ENCODE results near the gene VPS35L. TPM values are rescaled to one million over a fixed set of nuclear protein-coding genes. Genes with fewer than 3 reads are reported as not detected.
A peak's percentile ranks its signal among the peaks of the same experiment; 100 is the strongest.

The VPS35L gene
- polyA plus RNA-seq, 4 donors = 15.1 to 53.4 (median 27.2) TPM

DNA sequence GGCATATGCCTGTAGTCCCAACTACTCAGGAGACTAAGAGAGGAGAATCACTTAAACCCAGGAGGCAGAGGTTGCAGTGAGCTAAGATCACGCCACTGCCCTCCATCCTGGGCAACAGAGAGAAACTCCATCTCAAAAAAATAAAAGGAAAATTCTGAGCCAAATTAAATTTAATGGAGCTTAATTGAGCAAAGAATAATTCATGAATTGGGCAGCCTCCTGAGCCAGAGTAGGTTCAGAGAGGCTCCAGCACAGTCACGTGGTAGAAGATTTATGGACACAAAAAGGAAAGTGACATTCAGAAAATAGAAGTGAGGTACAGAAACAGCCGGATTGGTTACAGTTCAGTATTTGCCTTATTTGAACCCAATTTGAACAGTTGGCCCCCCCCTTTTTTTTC is 10.9 kb downstream of the VPS35L start:
- peaks cover 0 to 16% of the 10 kb centered on the region in 2 donors for H3K9me3 ChIP-seq (ENCODE audit: control insufficient read depth in 2 of 2, insufficient read depth in 1 of 2, low read depth in 1 of 2, low read length in 1 of 2)
- no peak overlapping the region for H3K4me3 ChIP-seq (ENCODE audit: low read depth in 1 of 3, low read length in 3 of 3)
- FAIRE-seq = no peak
- WGBS, 3 donors = 94 to 99% (median 97%) methylated on average over 3 of the region's 3 CpGs
- no peak overlapping the region for H3K27ac ChIP-seq (ENCODE audit: low read depth in 1 of 3, low read length in 2 of 3)
- no peaks in the 10 kb centered on the region for H3K27me3 ChIP-seq (ENCODE audit: control insufficient read depth in 3 of 3, insufficient read depth in 3 of 3, low read length in 3 of 3)
- H3K4me1 ChIP-seq (ENCODE audit: control insufficient read depth in 3 of 3, insufficient read depth in 2 of 3, low read depth in 1 of 3, low read length in 2 of 3) = no peaks in the 10 kb centered on the region
- DNase-seq = no peak
- peaks cover 11 to 44% (median 16%) of the 10 kb centered on the region in 3 donors for H3K36me3 ChIP-seq (ENCODE audit: control insufficient read depth in 3 of 3, insufficient read depth in 2 of 3, low read depth in 1 of 3, low read length in 3 of 3)

DNA sequence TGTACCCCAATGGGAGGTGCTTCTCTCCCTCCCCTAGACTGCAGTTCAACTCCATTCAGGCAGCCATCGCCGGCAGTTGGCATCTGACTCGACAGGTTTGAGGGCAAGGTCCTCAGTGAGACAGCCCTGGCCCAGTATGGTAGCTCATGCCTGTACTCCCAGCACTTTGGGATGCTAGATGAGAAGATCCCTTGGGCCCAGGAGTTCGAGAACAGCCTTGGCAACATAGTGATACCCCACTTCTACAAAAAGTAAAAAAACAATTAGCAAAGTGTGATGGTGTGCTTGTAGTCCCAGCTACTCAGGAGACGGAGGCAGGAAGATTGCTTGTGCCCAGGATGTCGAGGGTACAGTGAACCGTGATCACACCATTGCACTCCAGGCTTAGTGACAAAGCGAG is 12.1 kb downstream of the VPS35L start:
- Histone ChIP-seq H3K4me3 (ENCODE audit: low read depth in 1 of 3, low read length in 3 of 3) (no peak overlapping the region), H3K27me3 (ENCODE audit: control insufficient read depth in 3 of 3, insufficient read depth in 3 of 3, low read length in 3 of 3) (no peaks in the 10 kb centered on the region), H3K4me1 (ENCODE audit: control insufficient read depth in 3 of 3, insufficient read depth in 2 of 3, low read depth in 1 of 3, low read length in 2 of 3) (no peaks in the 10 kb centered on the region), H3K9me3 (ENCODE audit: control insufficient read depth in 2 of 2, insufficient read depth in 1 of 2, low read depth in 1 of 2, low read length in 1 of 2) (peaks cover 0 to 11% of the 10 kb centered on the region in 2 donors), H3K27ac (ENCODE audit: low read depth in 1 of 3, low read length in 2 of 3) (no peak overlapping the region), H3K36me3 (ENCODE audit: control insufficient read depth in 3 of 3, insufficient read depth in 2 of 3, low read depth in 1 of 3, low read length in 3 of 3) (peaks cover 13 to 55% (median 16%) of the 10 kb centered on the region in 3 donors)
- WGBS, 3 donors = 75 to 85% (median 83%) methylated on average over 8 of the region's 8 CpGs
- DNase-seq (no peak), FAIRE-seq (no peak)

DNA sequence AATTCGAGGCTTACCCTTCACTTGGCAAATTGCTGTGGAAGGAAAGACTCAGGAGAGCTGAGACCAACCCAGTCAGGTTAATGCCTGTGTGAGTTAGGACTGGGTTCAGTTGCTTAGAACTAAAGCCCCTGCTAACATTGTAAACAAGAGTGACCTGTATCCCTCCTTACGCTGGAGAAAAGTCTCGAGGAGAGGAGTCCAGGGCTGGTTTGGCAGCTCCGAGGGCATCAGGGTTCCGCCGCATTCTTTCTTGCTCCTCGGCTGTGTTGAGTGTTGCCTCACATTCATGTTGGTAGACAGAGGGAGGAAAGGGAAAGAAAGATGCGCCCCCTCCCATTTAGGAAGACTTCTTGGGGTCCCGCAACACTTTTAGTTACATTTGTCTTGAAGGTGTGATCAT is 18.5 kb downstream of the VPS35L start:
- no peak overlapping the region for H3K27ac ChIP-seq (ENCODE audit: low read depth in 1 of 3, low read length in 2 of 3)
- no peaks in the 10 kb centered on the region for H3K27me3 ChIP-seq (ENCODE audit: control insufficient read depth in 3 of 3, insufficient read depth in 3 of 3, low read length in 3 of 3)
- H3K36me3 ChIP-seq (ENCODE audit: control insufficient read depth in 3 of 3, insufficient read depth in 2 of 3, low read depth in 1 of 3, low read length in 3 of 3) = peaks cover 21 to 75% (median 28%) of the 10 kb centered on the region in 3 donors
- no peak overlapping the region for H3K4me3 ChIP-seq (ENCODE audit: low read depth in 1 of 3, low read length in 3 of 3)
- WGBS, 3 donors = 98 to 99% (median 99%) methylated on average over 9 of the region's 9 CpGs
- DNase-seq (no peak), FAIRE-seq (no peak)
- no peaks in the 10 kb centered on the region for H3K4me1 ChIP-seq (ENCODE audit: control insufficient read depth in 3 of 3, insufficient read depth in 2 of 3, low read depth in 1 of 3, low read length in 2 of 3)
- no peaks in the 10 kb centered on the region for H3K9me3 ChIP-seq (ENCODE audit: control insufficient read depth in 2 of 2, insufficient read depth in 1 of 2, low read depth in 1 of 2, low read length in 1 of 2)

DNA sequence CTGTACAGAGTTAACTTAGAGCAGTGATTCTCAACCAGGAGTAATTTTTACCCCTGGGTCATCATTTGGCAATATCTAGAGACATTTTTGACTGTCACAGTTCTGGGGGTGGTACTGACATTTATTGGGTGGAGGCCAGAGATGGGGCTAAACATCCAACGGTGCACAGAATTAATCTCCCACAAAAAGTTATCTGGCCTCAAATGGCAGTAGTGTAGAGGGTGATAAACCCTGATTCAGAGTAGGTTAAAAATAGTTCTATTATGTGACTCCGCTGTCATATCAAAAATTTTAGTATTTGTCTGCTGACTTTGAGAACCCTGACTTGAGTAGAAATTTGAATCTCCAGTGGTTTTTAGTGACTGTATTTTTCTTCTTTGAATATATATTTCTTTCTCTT is 19.1 kb downstream of the VPS35L start:
- no peaks in the 10 kb centered on the region for H3K27me3 ChIP-seq (ENCODE audit: control insufficient read depth in 3 of 3, insufficient read depth in 3 of 3, low read length in 3 of 3)

DNA sequence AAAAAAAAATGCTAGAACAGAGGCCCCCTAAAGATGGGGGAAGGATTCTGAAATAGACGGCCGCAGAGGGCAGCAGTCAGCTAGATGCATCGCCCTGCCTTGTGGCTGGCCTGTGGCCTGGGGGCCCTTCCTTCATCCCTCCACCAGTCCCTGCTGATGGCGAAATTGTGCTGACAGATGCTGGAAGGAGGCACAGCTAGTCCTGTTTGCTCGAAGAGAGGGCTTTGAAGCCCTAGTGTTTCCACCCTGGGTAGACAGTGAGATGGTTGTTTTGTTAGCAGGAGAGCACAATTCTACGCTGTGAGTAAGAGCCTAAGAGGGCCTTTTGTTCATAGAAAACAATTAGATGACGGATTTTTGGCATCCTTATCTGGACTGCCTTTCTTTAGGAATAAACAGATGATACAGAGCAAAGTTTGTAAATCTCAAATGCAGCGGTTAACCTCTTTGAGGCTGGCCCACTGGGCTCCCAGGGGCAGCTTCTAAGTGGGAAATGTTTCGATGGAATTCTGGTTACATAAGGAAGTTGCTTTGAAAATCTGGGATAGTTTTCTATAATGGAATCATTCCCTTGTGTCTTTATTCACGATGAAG is 23.0 kb downstream of the VPS35L start:
- Histone ChIP-seq H3K36me3 (ENCODE audit: control insufficient read depth in 3 of 3, insufficient read depth in 2 of 3, low read depth in 1 of 3, low read length in 3 of 3) (peaks cover 29 to 69% (median 30%) of the 10 kb centered on the region in 3 donors), H3K9me3 (ENCODE audit: control insufficient read depth in 2 of 2, insufficient read depth in 1 of 2, low read depth in 1 of 2, low read length in 1 of 2) (peaks cover 0 to 10% of the 10 kb centered on the region in 2 donors), H3K4me1 (ENCODE audit: control insufficient read depth in 3 of 3, insufficient read depth in 2 of 3, low read depth in 1 of 3, low read length in 2 of 3) (no peaks in the 10 kb centered on the region), H3K27ac (ENCODE audit: low read depth in 1 of 3, low read length in 2 of 3) (peak overlapping the region in 2 of 3 donors; percentile 5 to 33), H3K27me3 (ENCODE audit: control insufficient read depth in 3 of 3, insufficient read depth in 3 of 3, low read length in 3 of 3) (no peaks in the 10 kb centered on the region), H3K4me3 (ENCODE audit: low read depth in 1 of 3, low read length in 3 of 3) (no peak overlapping the region)
- FAIRE-seq (no peak), DNase-seq (no peak)
- 77 to 96% (median 95%) methylated on average over 10 of the region's 10 CpGs for WGBS, 3 donors

More for the DNA sequence above, 19.1 kb downstream of the VPS35L start:
- FAIRE-seq (no peak), DNase-seq (no peak)
- H3K36me3 ChIP-seq (ENCODE audit: control insufficient read depth in 3 of 3, insufficient read depth in 2 of 3, low read depth in 1 of 3, low read length in 3 of 3) = peaks cover 22 to 76% (median 27%) of the 10 kb centered on the region in 3 donors
- no peaks in the 10 kb centered on the region for H3K9me3 ChIP-seq (ENCODE audit: control insufficient read depth in 2 of 2, insufficient read depth in 1 of 2, low read depth in 1 of 2, low read length in 1 of 2)
- H3K27ac ChIP-seq (ENCODE audit: low read depth in 1 of 3, low read length in 2 of 3) = no peak overlapping the region
- WGBS, 3 donors = 69 to 84% (median 84%) methylated on average over 2 of the region's 2 CpGs
- H3K4me3 ChIP-seq (ENCODE audit: low read depth in 1 of 3, low read length in 3 of 3) = no peak overlapping the region
- no peaks in the 10 kb centered on the region for H3K4me1 ChIP-seq (ENCODE audit: control insufficient read depth in 3 of 3, insufficient read depth in 2 of 3, low read depth in 1 of 3, low read length in 2 of 3)

DNA sequence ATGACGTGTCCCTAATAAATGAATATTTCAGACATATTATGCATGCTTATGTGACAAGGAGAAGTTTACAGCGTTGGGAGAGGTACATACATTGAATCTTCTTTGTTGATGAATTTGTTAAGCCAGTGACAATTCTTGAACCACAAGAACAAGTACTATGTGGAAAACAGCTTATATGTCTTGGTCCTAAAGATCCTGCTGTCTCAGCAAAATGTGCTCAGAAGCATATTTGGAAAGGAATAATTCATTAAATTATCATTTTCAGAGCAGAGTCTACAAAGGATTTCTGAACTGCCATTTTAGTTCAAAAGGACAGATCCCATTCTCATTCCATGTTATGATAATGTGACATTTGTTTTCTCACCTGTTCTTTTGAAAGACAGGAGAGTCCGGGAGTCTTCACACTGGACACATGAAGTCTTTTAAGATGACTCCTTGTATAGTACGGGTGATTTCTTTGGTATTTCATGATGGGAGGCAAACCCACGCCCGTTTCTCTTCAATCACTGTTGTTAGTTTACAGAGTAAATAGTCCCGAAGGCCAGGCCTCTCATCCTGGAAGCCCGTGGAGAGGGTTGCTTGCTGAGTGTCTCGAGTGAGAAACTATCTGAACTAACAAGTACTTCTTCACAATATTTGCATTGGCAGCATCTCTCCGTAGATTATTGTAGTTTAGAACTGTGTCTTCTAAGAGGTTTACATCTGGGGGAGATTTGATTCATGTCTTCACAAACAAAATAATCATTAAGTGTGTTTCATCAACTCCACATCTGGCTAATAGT is 26.7 kb downstream of the VPS35L start:
- DNase-seq = no peak
- WGBS, 3 donors = 69 to 73% (median 70%) methylated on average over 10 of the region's 10 CpGs
- H3K9me3 ChIP-seq (ENCODE audit: control insufficient read depth in 2 of 2, insufficient read depth in 1 of 2, low read depth in 1 of 2, low read length in 1 of 2) = peaks cover 0 to 10% of the 10 kb centered on the region in 2 donors
- H3K4me1 ChIP-seq (ENCODE audit: control insufficient read depth in 3 of 3, insufficient read depth in 2 of 3, low read depth in 1 of 3, low read length in 2 of 3) = no peaks in the 10 kb centered on the region
- H3K4me3 ChIP-seq (ENCODE audit: low read depth in 1 of 3, low read length in 3 of 3) = no peak overlapping the region
- H3K27ac ChIP-seq (ENCODE audit: low read depth in 1 of 3, low read length in 2 of 3) = no peak overlapping the region
- H3K27me3 ChIP-seq (ENCODE audit: control insufficient read depth in 3 of 3, insufficient read depth in 3 of 3, low read length in 3 of 3) = no peaks in the 10 kb centered on the region
- FAIRE-seq = no peak
- peaks cover 20 to 54% (median 20%) of the 10 kb centered on the region in 3 donors for H3K36me3 ChIP-seq (ENCODE audit: control insufficient read depth in 3 of 3, insufficient read depth in 2 of 3, low read depth in 1 of 3, low read length in 3 of 3)

DNA sequence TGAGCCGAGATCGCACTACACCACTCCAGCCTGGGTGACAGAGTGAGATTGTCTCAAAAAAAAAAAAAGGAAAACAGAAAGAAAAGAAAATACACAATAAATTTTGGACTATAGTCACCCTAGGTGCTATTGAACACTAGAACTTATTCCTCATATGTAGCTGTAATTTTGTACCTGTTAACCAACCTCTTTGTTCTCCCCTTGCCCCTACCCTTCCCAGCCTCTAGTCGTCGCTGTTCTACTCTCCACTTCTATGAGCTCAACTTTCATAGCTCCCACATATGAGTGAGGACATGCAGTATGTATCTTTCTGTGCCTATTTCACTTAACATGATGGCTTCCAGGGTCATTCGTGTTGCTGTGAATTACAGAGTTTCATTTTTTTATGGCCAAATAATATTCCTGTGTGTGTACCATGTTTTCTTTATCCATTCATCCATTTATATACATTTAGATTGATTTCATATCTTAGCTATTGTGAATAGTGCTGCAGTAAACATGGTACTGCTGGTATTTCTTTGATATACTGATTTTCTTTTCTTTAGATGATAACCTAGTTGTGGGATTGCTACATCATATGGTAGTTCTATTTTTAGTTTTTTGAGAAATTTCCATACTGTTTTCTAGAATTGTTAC is 28.3 kb downstream of the VPS35L start:
- no peaks in the 10 kb centered on the region for H3K4me1 ChIP-seq (ENCODE audit: control insufficient read depth in 3 of 3, insufficient read depth in 2 of 3, low read depth in 1 of 3, low read length in 2 of 3)
- H3K36me3 ChIP-seq (ENCODE audit: control insufficient read depth in 3 of 3, insufficient read depth in 2 of 3, low read depth in 1 of 3, low read length in 3 of 3) = peaks cover 10 to 41% (median 12%) of the 10 kb centered on the region in 3 donors
- no peak overlapping the region for H3K27ac ChIP-seq (ENCODE audit: low read depth in 1 of 3, low read length in 2 of 3)
- no peaks in the 10 kb centered on the region for H3K27me3 ChIP-seq (ENCODE audit: control insufficient read depth in 3 of 3, insufficient read depth in 3 of 3, low read length in 3 of 3)
- no peak overlapping the region for H3K4me3 ChIP-seq (ENCODE audit: low read depth in 1 of 3, low read length in 3 of 3)
- H3K9me3 ChIP-seq (ENCODE audit: control insufficient read depth in 2 of 2, insufficient read depth in 1 of 2, low read depth in 1 of 2, low read length in 1 of 2) = peaks cover 0 to 10% of the 10 kb centered on the region in 2 donors
- FAIRE-seq (no peak), DNase-seq (peak; percentile 59 to 65)
- 55 to 62% (median 58%) methylated on average over 5 of the region's 5 CpGs for WGBS, 3 donors

DNA sequence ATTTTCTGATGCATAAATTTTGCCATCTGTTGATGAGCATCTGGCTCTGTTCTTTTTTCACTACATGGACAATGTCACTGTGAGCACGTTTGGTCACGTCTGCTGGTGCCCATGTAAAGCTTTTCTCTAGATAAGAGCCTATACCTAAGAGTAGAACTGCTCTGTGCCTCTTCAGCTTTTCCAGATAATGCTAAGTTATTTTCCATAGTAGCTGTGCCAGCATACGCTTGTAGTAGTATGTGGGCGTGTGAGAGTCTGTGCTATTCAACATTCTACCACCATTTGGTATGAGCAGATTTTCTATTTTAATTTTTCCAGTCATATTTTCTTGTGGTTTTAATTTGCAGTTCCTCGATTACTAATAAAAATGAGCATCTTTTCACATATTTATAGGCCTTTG is 33.2 kb downstream of the VPS35L start:
- DNase-seq (no peak), FAIRE-seq (no peak)
- Histone ChIP-seq H3K9me3 (ENCODE audit: control insufficient read depth in 2 of 2, insufficient read depth in 1 of 2, low read depth in 1 of 2, low read length in 1 of 2) (no peaks in the 10 kb centered on the region), H3K36me3 (ENCODE audit: control insufficient read depth in 3 of 3, insufficient read depth in 2 of 3, low read depth in 1 of 3, low read length in 3 of 3) (peaks cover 3 to 35% (median 5%) of the 10 kb centered on the region in 3 donors), H3K4me1 (ENCODE audit: control insufficient read depth in 3 of 3, insufficient read depth in 2 of 3, low read depth in 1 of 3, low read length in 2 of 3) (no peaks in the 10 kb centered on the region), H3K27ac (ENCODE audit: low read depth in 1 of 3, low read length in 2 of 3) (no peak overlapping the region), H3K27me3 (ENCODE audit: control insufficient read depth in 3 of 3, insufficient read depth in 3 of 3, low read length in 3 of 3) (no peaks in the 10 kb centered on the region), H3K4me3 (ENCODE audit: low read depth in 1 of 3, low read length in 3 of 3) (no peak overlapping the region)
- WGBS, 3 donors = 76 to 93% (median 91%) methylated on average over 5 of the region's 5 CpGs
